Fibroblast of the aortic adventitia (primary cell): ENCODE measurements around the gene GSC2. TPM values are rescaled to one million over a fixed set of nuclear protein-coding genes. Genes with fewer than 3 reads are reported as not detected.

ENCODE experiments used
- DNase-seq: peaks from one replicate; pipeline ENCODE4 v3.0.0-alpha.2; 2010; ENCODE audit warnings: low read depth
- H3K4me3 ChIP-seq: 2 replicates; pipeline ENCODE4 v1.5.1; 2011; ENCODE audit warnings: low read depth, mild to moderate bottlenecking, control low read depth, low read length, moderate library complexity
- CTCF ChIP-seq: IDR thresholded peaks from 2 replicates; pipeline ENCODE4 v1.5.1; 2011; ENCODE audit warnings: mild to moderate bottlenecking, low read length, control low read depth, inconsistent platforms; ENCODE audit not compliant: insufficient read depth
- total RNA-seq: library from RNA; depleted of rRNA; stranded (reverse); fragments of >200 nt; gene quantifications from 2 replicates; pipeline ENCODE4 v1.2.3, GENCODE V29; 2012; ENCODE audit warnings: low replicate concordance

The GSC2 gene
- total RNA-seq: not detected in 2 replicates

- H3K4me3 ChIP-seq: no peak within 1 kb of the TSS
- TF ChIP-seq CTCF: no peak
- no peak for DNase-seq
These were observed at the start of gene GSC2 for GRCh38 chr22:19149991-19150390. Gene GSC2 (minus strand): TSS chr22:19150292. CDS start chr22:19150283, 9 bp downstream.

GRCh38 chr22:19199479-19199878 lies 49.4 kb upstream of the GSC2 start:
- H3K4me3 ChIP-seq: no peak overlapping the region
- no peak for DNase-seq

GRCh38 chr22:19197997-19198865 lies 48.1 kb upstream of the GSC2 start:
- no peak for DNase-seq
- TF ChIP-seq CTCF: no peak
- no peak overlapping the region for H3K4me3 ChIP-seq

More at GRCh38 chr22:19199479-19199878, 49.4 kb upstream of the GSC2 start:
- TF ChIP-seq CTCF: no peak

- TF ChIP-seq CTCF: no peak
- DNase-seq: no peak
- H3K4me3 ChIP-seq: no peak overlapping the region
These were observed 46.9 kb upstream of the GSC2 start for GRCh38 chr22:19196841-19197612.

- TF ChIP-seq CTCF: no peak
- no peak overlapping the region for H3K4me3 ChIP-seq
- no peak for DNase-seq
These were observed 46.0 kb upstream of the GSC2 start for GRCh38 chr22:19195796-19196731.

GRCh38 chr22:19194766-19195536 lies 44.9 kb upstream of the GSC2 start:
- no peak for DNase-seq
- TF ChIP-seq CTCF: no peak
- H3K4me3 ChIP-seq: no peak overlapping the region
